Transverse colon (tissue), 4 donors: Measurements from ENCODE around the gene SLC6A1.

ENCODE experiments used
- EP300 ChIP-seq: sonication (generic); formaldehyde crosslinking; IDR thresholded peaks from one replicate; pipeline ENCODE4 v1.6.1; 2017; ENCODE audit warnings: antibody characterized with exemption, low read depth
- POLR2A ChIP-seq: fragments of 450-650 bp; IDR thresholded peaks from one replicate; pipeline ENCODE4 v1.6.1; 2016; ENCODE audit warnings: antibody characterized with exemption, mild to moderate bottlenecking, moderate library complexity
- POLR2AphosphoS5 ChIP-seq, 3 donors: sonication (generic); formaldehyde crosslinking; IDR thresholded peaks; one replicate each; pipeline ENCODE4 v1.6.1; 2016; ENCODE audit warnings: antibody characterized with exemption in 3 of 3
- TF ChIP-seq, protein P1 (sequence below), 5 experiments: fragments of 200-600 bp in 3 of 5; fragments of 450-650 bp in 2 of 5; sonication (generic) in 3 of 5; IDR thresholded peaks; 1 replicate in 2 of 5; 2 replicates in 3 of 5; pipeline ENCODE4 v1.5.1; 2016 to 2017; ENCODE audit warnings: antibody characterized with exemption in 5 of 5, inconsistent platforms in 3 of 5, mild to moderate bottlenecking in 2 of 5, moderate library complexity in 1 of 5

DNA sequence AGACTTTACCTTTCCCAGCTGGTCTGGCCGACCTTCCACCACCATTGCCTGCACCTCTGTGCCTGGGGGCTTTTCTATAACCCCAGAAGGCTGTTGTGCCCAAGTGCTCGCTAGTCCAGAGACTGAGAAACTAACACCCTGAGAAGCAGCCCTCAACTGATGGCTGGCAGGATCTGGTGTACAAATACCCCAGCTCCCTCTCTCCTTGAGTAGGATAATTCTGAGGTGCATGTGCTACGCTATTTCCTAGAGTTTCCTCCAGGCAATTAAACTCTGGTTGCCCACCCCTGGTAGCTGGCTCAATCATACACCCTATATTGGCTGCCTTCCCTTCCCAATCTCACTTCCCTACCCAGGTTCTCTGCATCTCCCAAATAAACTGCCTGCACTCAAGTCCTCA, 11.5 kb upstream of the SLC6A1 start:
- no peak for TF ChIP-seq POLR2A
- TF ChIP-seq, protein P1, sequence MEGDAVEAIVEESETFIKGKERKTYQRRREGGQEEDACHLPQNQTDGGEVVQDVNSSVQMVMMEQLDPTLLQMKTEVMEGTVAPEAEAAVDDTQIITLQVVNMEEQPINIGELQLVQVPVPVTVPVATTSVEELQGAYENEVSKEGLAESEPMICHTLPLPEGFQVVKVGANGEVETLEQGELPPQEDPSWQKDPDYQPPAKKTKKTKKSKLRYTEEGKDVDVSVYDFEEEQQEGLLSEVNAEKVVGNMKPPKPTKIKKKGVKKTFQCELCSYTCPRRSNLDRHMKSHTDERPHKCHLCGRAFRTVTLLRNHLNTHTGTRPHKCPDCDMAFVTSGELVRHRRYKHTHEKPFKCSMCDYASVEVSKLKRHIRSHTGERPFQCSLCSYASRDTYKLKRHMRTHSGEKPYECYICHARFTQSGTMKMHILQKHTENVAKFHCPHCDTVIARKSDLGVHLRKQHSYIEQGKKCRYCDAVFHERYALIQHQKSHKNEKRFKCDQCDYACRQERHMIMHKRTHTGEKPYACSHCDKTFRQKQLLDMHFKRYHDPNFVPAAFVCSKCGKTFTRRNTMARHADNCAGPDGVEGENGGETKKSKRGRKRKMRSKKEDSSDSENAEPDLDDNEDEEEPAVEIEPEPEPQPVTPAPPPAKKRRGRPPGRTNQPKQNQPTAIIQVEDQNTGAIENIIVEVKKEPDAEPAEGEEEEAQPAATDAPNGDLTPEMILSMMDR (IDR thresholded peaks at IDR 0.05): no peak
- no peak for TF ChIP-seq EP300
- no peak for TF ChIP-seq POLR2AphosphoS5 (IDR thresholded peaks at IDR 0.05)
